Ovary (tissue), 3 donors: ENCODE results near the gene KCNAB2.

Experiments used
- CTCF ChIP-seq, 3 donors: fragments of 450-650 bp in 2 of 3; fragments of 200-600 bp in 1 of 3; IDR thresholded peaks; one replicate each; pipeline versions ENCODE4 v1.5.1 to v1.8.0; 2016 to 2022; ENCODE audit warnings: antibody characterized with exemption in 3 of 3, mild to moderate bottlenecking in 1 of 3
- EP300 ChIP-seq: sonication (generic); formaldehyde crosslinking; IDR thresholded peaks from one replicate; pipeline ENCODE4 v1.6.1; 2017; ENCODE audit warnings: antibody characterized with exemption
- POLR2A ChIP-seq: fragments of 450-650 bp; IDR thresholded peaks from one replicate; pipeline ENCODE4 v1.6.1; 2017; ENCODE audit warnings: antibody characterized with exemption, mild to moderate bottlenecking, moderate library complexity
- donor health status: DM: no; HTN: no; CAD: no.

GRCh38 chr1:6094246-6094645 is 48.6 kb downstream of the KCNAB2 start:
- TF ChIP-seq CTCF (IDR thresholded peaks at IDR 0.05) (no peak), POLR2A (no peak), EP300 (no peak)
